Coronary artery (tissue), 2 donors: ENCODE results near the gene KCNQ2.

Experiments used
- DNase-seq: peaks from one replicate; pipeline ENCODE4 v3.0.0-alpha.2; 2017; ENCODE audit warnings: low spot score
- H3K27ac ChIP-seq, 2 donors: fragments of 200-600 bp; sonication (generic); one replicate each; pipeline ENCODE4 v1.5.1; 2016 to 2019
- H3K4me3 ChIP-seq: fragments of 200-600 bp; sonication (generic); 2 replicates; pipeline ENCODE4 v1.5.1; 2016; ENCODE audit warnings: mild to moderate bottlenecking, moderate library complexity
- TF ChIP-seq, protein P1 (sequence below): fragments of 200-600 bp; sonication (generic); IDR thresholded peaks from one replicate; pipeline ENCODE4 v1.5.1; 2019; ENCODE audit warnings: antibody characterized with exemption

The KCNQ2 gene

DNA sequence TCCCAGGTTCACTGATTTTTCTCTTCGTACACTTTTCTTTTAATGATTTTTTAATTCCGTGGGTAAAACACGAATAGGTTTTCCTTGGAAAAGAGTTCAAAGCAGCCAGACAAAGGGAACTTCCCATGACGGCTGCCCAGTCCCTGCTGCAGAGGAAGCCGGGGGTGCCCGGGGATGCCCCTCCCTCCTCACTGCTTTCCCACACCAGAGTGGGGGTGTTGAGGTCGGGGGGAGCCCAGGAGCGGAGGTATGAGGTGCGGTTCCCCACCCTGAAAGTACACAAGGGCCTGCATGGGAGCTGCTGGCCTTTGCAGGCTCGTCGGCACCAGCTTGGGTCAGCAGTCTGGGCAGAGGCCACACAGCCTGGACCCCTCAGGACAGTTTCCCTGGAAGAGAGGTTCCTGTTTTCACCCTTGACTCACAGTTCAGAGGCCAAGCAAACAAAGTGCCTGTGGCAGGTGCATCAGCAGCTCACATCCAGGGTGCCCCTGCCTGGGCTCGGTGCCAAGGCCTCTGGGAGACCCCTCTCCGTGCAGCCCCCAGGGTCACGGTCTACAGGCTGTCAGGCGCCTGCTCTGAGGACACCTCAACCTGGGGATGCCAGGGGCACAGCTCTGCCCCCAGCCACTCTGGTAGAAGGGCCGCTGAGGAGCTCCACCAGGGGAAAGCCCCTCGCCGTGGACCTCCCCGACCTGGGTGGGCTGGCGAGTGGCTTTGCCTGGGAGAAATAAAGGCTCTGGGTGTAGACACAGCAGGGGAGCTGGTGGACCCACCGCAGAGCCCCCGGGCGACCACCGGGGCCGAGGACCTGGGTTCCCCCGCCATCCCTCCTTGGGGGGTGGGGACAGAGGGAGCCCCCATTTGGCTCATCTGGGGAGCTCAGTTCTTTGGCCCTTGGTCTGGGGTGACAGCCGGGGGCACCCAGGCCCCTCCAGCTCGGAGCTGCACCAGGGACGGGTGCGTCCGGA, 95.9 kb downstream of the KCNQ2 start:
- H3K4me3 ChIP-seq, result no peak overlapping the region
- no peak for DNase-seq
- H3K27ac ChIP-seq, result no peak overlapping the region
- TF ChIP-seq, protein P1, sequence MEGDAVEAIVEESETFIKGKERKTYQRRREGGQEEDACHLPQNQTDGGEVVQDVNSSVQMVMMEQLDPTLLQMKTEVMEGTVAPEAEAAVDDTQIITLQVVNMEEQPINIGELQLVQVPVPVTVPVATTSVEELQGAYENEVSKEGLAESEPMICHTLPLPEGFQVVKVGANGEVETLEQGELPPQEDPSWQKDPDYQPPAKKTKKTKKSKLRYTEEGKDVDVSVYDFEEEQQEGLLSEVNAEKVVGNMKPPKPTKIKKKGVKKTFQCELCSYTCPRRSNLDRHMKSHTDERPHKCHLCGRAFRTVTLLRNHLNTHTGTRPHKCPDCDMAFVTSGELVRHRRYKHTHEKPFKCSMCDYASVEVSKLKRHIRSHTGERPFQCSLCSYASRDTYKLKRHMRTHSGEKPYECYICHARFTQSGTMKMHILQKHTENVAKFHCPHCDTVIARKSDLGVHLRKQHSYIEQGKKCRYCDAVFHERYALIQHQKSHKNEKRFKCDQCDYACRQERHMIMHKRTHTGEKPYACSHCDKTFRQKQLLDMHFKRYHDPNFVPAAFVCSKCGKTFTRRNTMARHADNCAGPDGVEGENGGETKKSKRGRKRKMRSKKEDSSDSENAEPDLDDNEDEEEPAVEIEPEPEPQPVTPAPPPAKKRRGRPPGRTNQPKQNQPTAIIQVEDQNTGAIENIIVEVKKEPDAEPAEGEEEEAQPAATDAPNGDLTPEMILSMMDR, result no peak

DNA sequence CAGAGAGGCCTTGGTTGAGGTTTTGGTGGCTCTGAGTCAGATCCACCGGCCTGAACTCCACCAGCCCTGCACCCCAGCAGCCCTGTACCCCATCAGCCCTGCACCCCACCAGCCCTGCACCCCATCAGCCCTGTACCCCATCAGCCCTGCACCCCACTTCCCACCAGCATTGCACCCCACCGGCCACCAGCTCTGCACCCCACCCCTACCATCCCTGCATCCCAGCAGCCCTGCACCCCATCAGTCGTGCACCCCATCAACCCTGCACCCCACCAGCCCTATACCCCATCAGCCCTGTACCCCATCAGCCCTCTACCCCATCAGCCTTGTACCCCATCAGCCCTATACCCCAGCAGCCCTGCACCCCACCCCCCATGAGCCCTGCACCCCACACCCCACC, 97.0 kb downstream of the KCNQ2 start:
- TF ChIP-seq, protein P1, result no peak
- no peak overlapping the region for H3K4me3 ChIP-seq
- no peak for DNase-seq
- H3K27ac ChIP-seq, result no peak overlapping the region

DNA sequence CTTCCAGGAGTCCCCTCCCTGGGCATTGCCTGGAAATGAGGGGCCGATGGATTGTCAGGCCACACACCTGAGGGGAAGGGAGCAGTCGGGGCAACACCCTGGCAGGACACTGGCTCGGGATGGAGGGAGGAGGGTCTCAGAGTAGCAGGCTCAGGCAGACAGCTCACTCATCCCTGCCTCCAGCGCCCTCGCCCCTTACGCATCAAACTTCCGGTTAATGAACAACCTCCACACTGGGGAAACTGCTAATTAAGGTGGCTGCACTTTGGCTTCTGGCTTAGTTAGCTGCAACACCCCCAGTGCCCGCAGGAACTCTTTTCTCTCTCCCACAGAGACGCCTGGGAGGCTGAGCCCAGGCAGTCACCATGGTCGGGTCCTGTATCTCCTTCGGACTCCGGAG, 98.0 kb downstream of the KCNQ2 start:
- TF ChIP-seq, protein P1, result no peak
- DNase-seq, result no peak
- no peak overlapping the region for H3K4me3 ChIP-seq
- no peak overlapping the region for H3K27ac ChIP-seq

DNA sequence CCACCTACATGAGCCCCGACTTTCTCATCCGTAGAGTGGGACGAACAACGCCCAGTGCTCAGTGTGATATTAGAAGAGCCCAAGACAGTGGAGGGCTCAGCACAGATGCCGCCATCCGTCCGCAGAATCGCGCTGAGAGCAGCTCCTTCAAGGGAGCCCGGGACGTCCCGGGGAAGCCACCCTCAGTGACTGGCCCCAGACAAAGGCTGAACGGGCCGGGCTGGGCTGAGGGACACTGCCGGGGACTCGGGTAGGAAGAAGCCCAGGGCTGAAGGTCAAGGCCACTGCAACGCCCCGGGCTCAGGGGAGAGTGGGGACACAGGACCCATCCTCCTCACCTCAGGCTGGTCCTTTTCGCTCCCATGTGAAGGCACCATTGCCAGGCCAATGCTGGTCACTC, 98.5 kb downstream of the KCNQ2 start:
- TF ChIP-seq, protein P1, result no peak
- H3K27ac ChIP-seq, result no peak overlapping the region
- DNase-seq, result no peak
- no peak overlapping the region for H3K4me3 ChIP-seq

DNA sequence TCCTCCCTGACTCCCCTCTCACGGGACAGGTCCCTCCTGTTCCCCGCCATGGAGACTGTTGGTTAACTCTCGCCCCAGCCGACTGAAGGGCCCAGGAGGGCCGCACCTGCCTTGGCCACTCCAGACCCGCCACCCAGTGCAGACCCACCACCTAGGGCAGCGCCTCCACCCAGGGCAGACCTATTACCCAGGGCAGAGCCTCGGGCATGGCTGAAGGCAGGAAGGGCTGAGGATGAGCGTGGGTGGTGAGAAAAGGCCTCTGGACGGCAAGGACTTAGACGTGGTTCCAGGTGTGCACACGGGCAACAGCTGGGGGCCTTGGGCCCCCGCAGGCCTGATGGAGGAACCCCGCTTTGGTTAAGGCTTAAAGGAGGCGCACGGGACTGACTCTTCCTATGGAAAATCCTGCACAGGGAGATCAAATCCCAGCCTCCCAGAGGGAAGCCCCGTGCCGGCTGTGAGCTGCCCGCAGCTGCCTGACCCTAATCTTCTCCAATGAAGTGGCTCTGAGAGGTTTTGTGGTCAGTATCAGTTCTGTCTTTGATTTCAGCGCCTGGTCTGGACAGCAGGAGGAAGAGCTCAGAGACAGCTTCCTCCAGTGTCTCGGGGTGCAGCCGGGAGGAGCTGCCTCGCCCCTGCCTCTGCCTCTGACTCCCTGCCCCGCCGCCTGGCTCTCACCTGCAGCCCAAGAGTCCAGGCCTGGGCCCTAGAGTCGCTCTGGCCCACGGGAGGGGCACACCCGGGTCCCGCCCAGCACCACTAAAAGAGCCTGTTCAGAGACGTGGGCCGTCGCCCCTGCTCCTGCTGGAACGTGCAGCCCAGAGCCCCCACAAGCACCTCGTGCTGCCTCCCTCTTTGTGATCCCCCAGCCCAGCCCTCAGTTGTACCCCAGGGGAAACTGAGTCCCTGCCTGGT, 99.2 kb downstream of the KCNQ2 start:
- Histone ChIP-seq H3K4me3 (no peak overlapping the region), H3K27ac (no peak overlapping the region)
- TF ChIP-seq, protein P1, result no peak
- no peak for DNase-seq

DNA sequence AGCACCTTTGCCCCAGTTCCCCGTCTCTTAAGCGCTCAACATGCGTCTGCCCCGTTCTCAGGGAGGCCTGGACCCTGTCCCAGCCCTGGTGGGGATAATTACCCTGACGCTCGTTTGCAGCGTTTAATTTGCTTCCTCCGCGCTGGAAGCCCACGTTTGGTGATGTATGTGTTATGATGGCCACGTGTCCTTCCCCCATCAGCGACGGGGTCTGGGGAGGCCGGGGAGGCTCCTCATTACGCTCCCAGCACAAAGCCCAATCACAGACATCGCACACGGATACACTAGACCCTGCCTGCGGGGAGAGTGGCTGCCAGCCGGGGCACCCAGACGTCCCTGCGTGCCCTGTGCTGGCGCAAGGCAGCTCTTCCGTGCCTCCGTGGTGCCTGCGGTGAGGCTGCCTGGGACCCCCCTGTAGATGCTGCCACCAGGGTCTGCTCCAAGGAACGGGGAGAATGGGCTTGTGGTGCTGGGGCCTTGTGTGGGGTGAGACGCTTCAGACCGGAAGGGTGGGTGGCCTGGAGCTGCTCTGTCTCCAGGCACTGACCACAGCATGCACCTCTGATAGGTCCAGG, 101.1 kb downstream of the KCNQ2 start:
- TF ChIP-seq, protein P1, result no peak
- no peak overlapping the region for H3K27ac ChIP-seq
- DNase-seq, result no peak
- H3K4me3 ChIP-seq, result no peak overlapping the region
